HG03558 (cell line): ENCODE data around the gene TKT.
"Not testable (repeated sequence)": the region's sequence is repeated elsewhere in the genome, so short reads cannot be mapped to it uniquely, and the experiment has no call there.

ENCODE experiments used
- ATAC-seq: cut with Tn5 transposase; IDR thresholded peaks from one replicate; pipeline ENCODE4 v1.9.1; 2021; ENCODE audit warnings: moderate number of reproducible peaks; ENCODE audit not compliant: unreplicated experiment; ENCODE audit errors: extremely low read depth

Gene TKT

DNA sequence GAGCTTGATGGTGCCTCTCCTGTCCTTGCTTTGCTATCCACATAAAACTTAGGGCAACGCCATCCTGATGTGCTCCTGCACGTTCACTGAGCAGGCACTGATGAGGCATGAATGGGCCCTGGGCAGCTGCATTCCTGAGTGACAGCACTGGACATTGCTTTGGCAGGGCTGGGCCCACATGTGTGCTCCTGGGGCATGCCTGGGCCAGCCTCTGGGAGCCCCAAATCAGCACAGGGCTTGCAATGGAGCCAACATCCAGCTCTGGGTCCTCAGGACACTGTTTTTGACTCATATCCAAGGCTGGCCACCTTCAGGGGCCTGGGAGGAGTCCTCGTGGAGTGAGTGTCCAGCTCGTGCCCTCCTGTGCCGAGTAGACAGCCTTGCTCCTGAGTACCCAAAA, 5.9 kb upstream of the TKT start:
- ATAC-seq, result no peak

DNA sequence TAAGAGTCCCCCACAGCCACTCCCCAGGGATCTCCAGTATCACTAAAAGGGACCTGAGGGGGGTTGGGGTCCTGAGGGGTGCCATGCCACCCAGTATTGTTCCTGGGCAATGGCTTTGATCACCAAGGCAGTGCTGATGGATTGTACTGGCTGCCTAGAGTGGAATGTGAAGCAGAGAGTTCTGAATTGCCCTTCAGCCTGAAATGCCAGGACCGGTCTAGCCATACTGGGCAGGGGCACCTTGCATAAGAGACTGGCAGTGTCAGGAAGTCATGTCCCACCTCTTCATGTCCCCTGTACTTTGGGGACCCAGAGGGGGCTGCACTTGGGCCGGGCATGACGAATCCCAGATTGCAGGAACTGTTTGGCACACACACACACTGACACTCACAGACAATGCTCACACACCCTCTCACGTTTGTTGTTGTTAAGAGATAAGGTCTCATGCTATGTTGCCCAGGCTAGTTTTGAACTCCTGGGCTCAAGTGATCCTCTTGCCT, 4.5 kb upstream of the TKT start:
- ATAC-seq, result no peak

- no peak for ATAC-seq
These were observed 3.8 kb upstream of the TKT start for GRCh38 chr3:53259427-53260259.

- no peak for ATAC-seq
These were observed 3.0 kb upstream of the TKT start for GRCh38 chr3:53258600-53259426.

- no peak for ATAC-seq
These were observed 1.6 kb upstream of the TKT start for GRCh38 chr3:53257465-53257864.

DNA sequence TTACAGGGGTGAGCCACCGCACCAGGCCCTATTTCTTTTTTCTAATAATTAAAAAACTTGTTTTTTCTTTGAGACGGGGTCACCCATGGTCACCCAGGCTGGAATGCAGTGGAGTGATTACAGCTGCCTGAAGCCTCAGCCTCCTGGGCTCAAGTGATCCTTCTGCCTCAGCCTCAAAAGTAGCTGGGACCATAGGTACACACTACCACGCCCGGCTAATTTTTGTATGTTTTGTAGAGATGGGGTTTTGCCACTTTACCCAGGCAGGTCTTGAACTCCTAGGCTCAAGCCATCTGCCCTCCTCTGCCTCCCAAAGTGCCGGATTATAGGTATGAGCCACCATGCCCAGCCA, 858 bp upstream of the TKT start:
- no peak for ATAC-seq

DNA sequence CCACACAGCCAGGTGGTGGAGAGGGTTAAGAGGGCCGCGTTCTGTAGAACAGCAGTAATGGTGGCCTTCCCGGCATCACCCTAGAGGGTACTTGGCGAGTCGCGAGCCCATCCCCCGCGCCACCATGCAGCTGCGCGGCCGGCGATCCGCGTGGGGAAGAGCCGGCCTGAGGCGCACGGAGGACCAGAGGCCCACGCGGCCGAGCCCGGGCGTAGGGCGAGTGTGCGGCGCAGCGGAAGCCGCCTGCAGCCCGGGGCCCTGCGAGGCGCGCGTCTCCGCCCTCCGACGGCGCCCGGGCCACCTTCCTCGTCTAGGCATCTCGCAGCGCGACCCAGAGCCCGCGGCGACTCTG, 423 bp downstream of the TKT start:
- peak; percentile 15 for ATAC-seq

- no peak for ATAC-seq
These were observed 1.1 kb downstream of the TKT start for GRCh38 chr3:53254509-53255422.

DNA sequence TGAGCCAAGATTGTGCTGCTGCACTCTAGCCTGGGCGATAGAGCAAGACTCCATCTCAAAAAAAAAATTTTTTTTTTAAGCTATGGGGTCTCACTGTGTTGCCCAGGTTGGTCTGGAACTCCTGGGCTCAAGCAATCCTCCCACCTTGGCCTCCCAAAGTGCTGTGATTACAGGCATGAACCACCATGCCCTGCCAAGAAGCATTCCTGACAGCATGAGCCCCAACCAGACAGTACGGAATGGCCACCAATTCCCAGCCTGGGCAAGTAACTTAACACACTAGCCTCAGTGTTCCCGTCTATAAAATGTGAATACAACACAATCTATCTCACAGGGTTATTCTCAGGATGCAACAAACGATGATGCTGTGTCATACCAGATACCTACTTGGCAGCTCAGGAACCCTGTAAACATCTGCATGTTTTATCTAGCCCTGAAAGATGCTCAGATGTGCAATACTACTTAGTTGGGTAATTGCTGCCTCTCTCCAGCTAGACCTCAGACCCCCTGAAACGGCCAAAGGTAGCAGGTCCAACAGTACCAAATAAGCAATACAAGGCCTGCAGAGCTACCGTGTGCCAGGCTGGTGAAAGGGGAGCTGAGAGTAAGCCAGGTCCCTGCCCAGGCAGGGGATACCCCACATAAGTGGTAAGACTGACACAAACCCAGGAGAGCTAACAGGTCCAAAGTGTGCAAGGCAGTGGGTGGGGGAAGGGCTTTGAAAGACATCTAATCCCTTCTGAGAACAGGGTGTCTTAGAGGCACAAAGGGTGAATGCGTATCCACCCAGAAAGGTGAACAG, 1.9 kb downstream of the TKT start:
- no peak for ATAC-seq

- ATAC-seq, result not testable (repeated sequence)
These were observed 2.9 kb downstream of the TKT start for GRCh38 chr3:53252947-53253322.

DNA sequence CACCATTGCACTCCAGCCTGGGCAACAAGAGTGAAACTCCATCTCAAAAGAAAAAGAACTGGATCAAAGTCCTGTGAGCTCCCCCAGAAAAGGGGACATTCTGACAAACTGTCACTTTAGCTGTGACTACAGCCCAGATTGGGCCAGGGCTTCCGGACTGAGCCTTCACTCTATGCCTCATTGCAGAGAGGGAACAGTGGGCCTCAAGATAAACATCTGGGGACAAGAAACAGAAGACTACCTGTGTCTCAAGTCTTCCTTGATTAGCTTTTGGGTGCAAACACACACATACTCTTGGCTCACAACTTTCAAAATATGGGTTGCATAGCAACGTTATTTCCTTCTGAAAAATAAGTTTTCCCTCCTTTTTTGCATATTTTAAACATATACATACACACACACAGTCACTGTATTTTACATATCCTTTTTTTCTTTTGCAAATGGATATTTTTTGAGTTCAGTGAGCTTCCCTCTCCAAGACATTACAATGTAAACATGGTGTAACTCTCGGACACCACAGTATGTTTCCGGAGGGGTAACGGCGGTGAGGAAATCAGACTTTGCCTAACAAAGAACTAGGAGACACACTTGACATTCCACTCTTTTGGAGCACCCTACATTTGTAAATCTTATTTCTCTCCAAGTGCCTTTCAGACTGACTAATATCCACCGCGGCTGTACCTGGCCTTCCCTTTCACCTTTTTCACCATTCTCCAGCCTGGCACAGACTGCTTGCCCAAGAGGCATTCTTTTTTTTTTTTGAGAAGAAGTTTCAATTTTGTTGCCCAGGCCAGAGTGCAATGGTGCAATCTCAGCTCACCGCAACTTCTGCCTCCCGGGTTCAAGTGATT, 3.5 kb downstream of the TKT start:
- no peak for ATAC-seq

- no peak for ATAC-seq
These were observed 4.8 kb downstream of the TKT start for GRCh38 chr3:53250881-53251605.

DNA sequence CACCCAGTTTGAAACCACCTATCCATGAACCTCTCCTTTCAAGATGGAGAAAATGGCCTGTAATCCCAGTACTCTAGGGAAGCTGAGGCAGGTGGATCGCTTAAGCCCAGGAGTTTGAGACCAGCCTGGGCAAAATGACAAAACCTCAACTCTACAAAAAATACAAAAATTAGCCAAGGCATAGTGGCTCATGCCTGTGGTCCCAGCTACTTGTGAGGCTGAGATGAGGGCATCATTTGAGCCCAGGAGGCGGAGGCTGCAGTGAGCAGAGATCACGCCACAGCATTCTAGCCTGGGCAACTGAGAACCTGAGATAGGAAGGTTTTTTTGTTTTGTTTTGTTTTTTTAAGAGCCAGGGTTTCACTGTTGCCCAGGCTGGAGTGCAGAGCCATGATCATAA, 5.4 kb downstream of the TKT start:
- ATAC-seq, result no peak

DNA sequence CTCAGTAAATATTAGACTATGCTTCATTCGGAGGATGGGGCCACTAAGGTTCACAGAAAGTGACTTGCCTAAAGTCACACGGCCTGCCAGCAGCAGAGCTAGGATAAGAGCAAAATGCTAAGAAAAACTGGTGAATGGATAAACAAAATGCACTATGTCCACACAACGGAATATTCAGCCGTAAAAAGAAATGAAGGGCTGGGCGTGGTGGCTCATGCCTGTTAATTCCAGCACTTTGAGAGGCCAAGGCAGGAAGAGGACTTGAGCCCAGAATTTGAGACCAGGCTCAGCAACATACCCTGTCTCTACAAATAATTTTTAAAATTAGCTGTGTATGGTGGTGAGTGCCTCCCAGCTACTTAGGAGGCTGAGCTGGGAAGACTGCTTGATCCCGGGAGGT, 7.7 kb downstream of the TKT start:
- no peak for ATAC-seq

- no peak for ATAC-seq
These were observed 8.2 kb downstream of the TKT start for GRCh38 chr3:53247619-53248018.

DNA sequence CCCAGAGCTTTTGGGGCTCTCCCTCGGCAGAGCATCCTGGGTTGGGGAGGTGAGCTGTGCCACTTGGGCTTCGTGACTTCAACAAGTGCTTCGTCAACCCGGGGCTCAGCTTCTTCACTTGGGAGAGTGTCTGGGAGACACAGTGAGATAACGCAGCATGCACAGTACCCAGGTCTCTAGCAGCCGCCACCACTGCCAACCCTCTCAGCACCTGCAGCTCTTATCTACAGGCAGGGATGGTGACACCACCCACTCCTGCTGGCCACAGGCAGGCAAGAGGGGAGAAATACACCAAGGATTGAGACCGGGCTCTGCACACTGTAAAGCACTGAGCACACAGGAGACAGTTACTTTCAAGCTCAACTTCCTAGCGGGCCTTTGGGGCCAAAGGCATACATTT, 11.6 kb downstream of the TKT start:
- ATAC-seq, result no peak

- no peak for ATAC-seq
These were observed 12.0 kb downstream of the TKT start for GRCh38 chr3:53243785-53244184.

- no peak for ATAC-seq
These were observed 12.7 kb downstream of the TKT start for GRCh38 chr3:53243165-53243564.
